ENCODE data around the gene ZDHHC5. TPM values are rescaled to one million over a fixed set of nuclear protein-coding genes. Genes with fewer than 3 reads are reported as not detected.

Gene ZDHHC5
- total and polyA plus RNA-seq, 2 donors (not counting 1 experiment from before 2014, with no cell fraction given): 31.5 to 53.8 TPM

GRCh38 chr11:57641011-57641807 is 26.7 kb upstream of the ZDHHC5 start:
- WGBS (ENCODE audit: insufficient coverage): 56% methylated on average over 5 of the region's 7 CpGs
- Histone ChIP-seq H3K9me3 (ENCODE audit: control extremely low read depth in 1 of 3, control insufficient read depth in 2 of 3, insufficient read depth in 1 of 3, low read length in 2 of 3) (peaks cover 0 to 6% (median 0%) of the 10 kb centered on the region in 3 donors), H2AFZ (ENCODE audit: insufficient read depth, low read depth, low read length, poor library complexity, severe bottlenecking) (no peak overlapping the region), H4K20me1 (ENCODE audit: control insufficient read depth, insufficient read depth, low read length, poor library complexity, severe bottlenecking) (no peaks in the 10 kb centered on the region), H3K27me3 (replicated peaks in 1 of 4; ENCODE audit: control extremely low read depth in 1 of 4, control insufficient read depth in 3 of 4, insufficient read depth in 4 of 4, low read length in 3 of 4) (peaks cover 0 to 58% (median 23%) of the 10 kb centered on the region in 4 experiments), H3K4me2 (replicated peaks; ENCODE audit: low read depth, low read length, poor library complexity, severe bottlenecking) (no peak overlapping the region), H3K4me3 (ENCODE audit: control extremely low read depth in 1 of 5, extremely low read depth in 1 of 5, insufficient read depth in 1 of 5, low read depth in 2 of 5, low read length in 4 of 5) (no peak overlapping the region), H3K36me3 (replicated peaks in 1 of 2; ENCODE audit: control extremely low read depth in 1 of 2, control insufficient read depth in 1 of 2, extremely low read depth in 1 of 2, insufficient read depth in 2 of 2, low read length in 1 of 2) (no peaks in the 10 kb centered on the region), H3K27ac (ENCODE audit: low read length in 2 of 2) (no peak overlapping the region), H3K79me2 (ENCODE audit: control insufficient read depth, insufficient read depth, low read length) (no peaks in the 10 kb centered on the region), H3K9ac (ENCODE audit: low read length) (no peak overlapping the region), H3K4me1 (ENCODE audit: control insufficient read depth in 2 of 2, insufficient read depth in 2 of 2, low read length in 2 of 2) (peaks cover 27 to 34% of the 10 kb centered on the region in 2 donors)
- peak; percentile 57 for DNase-seq
- ATAC-seq (ENCODE audit: low read depth): no peak
- peaks cover 25% of the 10 kb centered on the region for H3K4me1 Mint-ChIP-seq
- ChIA-PET POLR2A (interaction anchor here (1.0 kb wide), 1 partner anchor 295 kb away, joined by 3 read pairs; no protein-coding TSS in a partner anchor), CTCF (interaction anchor here (0.7 to 8.3 kb wide), 29 partner anchors 9 to 883 kb away, joined by 3 to 106 read pairs (median 5); partner anchors contain the start of genes RTN4RL2, UBE2L6 and ZDHHC5)
- H3K27me3 Mint-ChIP-seq: peaks cover 56% of the 10 kb centered on the region
- H3K27ac Mint-ChIP-seq: no peak overlapping the region
- TF ChIP-seq, protein P1, sequence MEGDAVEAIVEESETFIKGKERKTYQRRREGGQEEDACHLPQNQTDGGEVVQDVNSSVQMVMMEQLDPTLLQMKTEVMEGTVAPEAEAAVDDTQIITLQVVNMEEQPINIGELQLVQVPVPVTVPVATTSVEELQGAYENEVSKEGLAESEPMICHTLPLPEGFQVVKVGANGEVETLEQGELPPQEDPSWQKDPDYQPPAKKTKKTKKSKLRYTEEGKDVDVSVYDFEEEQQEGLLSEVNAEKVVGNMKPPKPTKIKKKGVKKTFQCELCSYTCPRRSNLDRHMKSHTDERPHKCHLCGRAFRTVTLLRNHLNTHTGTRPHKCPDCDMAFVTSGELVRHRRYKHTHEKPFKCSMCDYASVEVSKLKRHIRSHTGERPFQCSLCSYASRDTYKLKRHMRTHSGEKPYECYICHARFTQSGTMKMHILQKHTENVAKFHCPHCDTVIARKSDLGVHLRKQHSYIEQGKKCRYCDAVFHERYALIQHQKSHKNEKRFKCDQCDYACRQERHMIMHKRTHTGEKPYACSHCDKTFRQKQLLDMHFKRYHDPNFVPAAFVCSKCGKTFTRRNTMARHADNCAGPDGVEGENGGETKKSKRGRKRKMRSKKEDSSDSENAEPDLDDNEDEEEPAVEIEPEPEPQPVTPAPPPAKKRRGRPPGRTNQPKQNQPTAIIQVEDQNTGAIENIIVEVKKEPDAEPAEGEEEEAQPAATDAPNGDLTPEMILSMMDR (IDR thresholded peaks at IDR 0.05): peak; percentile 49
- no peak for TF ChIP-seq EZH2 (IDR thresholded peaks at IDR 0.05; ENCODE audit: borderline replicate concordance, insufficient read depth, low read depth, low read length, poor library complexity, severe bottlenecking)
- intact Hi-C loops (cut with micrococcal nuclease): loop anchor here (1.0 to 5.0 kb wide), 3 partner anchors 109 to 296 kb away; partner anchors contain the start of gene TIMM10
- H3K4me3 Mint-ChIP-seq: no peak overlapping the region
- H3K9me3 Mint-ChIP-seq (ENCODE audit: insufficient read depth): no peaks in the 10 kb centered on the region

DNA sequence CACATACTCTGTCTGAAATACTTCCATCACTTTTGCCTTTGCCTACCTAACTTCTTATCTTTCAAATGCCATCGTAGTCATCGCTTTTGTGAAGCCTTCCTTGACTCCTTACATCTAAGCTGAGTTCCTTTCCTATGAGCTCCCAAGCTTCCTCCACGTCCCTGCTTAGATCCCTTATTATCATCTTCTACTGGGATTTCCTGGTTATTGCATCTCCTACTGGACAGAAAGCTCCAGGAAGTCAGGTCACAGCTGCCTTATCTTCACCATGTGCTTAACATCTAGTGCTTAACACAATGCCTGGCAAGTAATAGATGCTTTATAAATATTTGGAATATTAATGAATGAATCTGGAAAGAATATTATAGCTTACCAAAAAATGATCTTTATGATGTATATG is 24.1 kb upstream of the ZDHHC5 start:
- no peaks in the 10 kb centered on the region for H3K79me2 ChIP-seq (ENCODE audit: control insufficient read depth, insufficient read depth, low read length)
- intact Hi-C loops (cut with micrococcal nuclease): loop anchor here (1.0 to 5.0 kb wide), 3 partner anchors 76 to 151 kb away; partner anchors contain the start of gene TIMM10
- ChIA-PET POLR2A (no interaction called here), CTCF (interaction anchor here (0.7 to 8.3 kb wide), 23 partner anchors 10 to 300 kb away, joined by 3 to 106 read pairs (median 6); partner anchors contain the start of genes SLC43A1, TIMM10 and UBE2L6)
- H4K20me1 ChIP-seq (ENCODE audit: control insufficient read depth, insufficient read depth, low read length, poor library complexity, severe bottlenecking): no peaks in the 10 kb centered on the region
- Mint-ChIP-seq H3K27me3 (peaks cover 60% of the 10 kb centered on the region), H3K4me3 (no peak overlapping the region), H3K27ac (no peak overlapping the region), H3K4me1 (peaks cover 34% of the 10 kb centered on the region), H3K9me3 (ENCODE audit: insufficient read depth) (no peaks in the 10 kb centered on the region)
- H3K9me3 ChIP-seq (ENCODE audit: control extremely low read depth in 1 of 3, control insufficient read depth in 2 of 3, insufficient read depth in 1 of 3, low read length in 2 of 3): peaks cover 0 to 11% (median 0%) of the 10 kb centered on the region in 3 donors
- H2AFZ ChIP-seq (ENCODE audit: insufficient read depth, low read depth, low read length, poor library complexity, severe bottlenecking): no peak overlapping the region
- H3K9ac ChIP-seq (ENCODE audit: low read length): no peak overlapping the region
- H3K27ac ChIP-seq (ENCODE audit: low read length in 2 of 2): no peak overlapping the region
- peaks cover 0 to 59% (median 38%) of the 10 kb centered on the region in 4 experiments for H3K27me3 ChIP-seq (replicated peaks in 1 of 4; ENCODE audit: control extremely low read depth in 1 of 4, control insufficient read depth in 3 of 4, insufficient read depth in 4 of 4, low read length in 3 of 4)
- no peaks in the 10 kb centered on the region for H3K36me3 ChIP-seq (replicated peaks in 1 of 2; ENCODE audit: control extremely low read depth in 1 of 2, control insufficient read depth in 1 of 2, extremely low read depth in 1 of 2, insufficient read depth in 2 of 2, low read length in 1 of 2)
- TF ChIP-seq, protein P1 (IDR thresholded peaks at IDR 0.05): no peak
- TF ChIP-seq EZH2 (IDR thresholded peaks at IDR 0.05; ENCODE audit: borderline replicate concordance, insufficient read depth, low read depth, low read length, poor library complexity, severe bottlenecking): no peak
- no peak overlapping the region for H3K4me2 ChIP-seq (replicated peaks; ENCODE audit: low read depth, low read length, poor library complexity, severe bottlenecking)
- WGBS (ENCODE audit: insufficient coverage): 95% methylated on average over 3 of the region's 3 CpGs
- DNase-seq (no peak), ATAC-seq (ENCODE audit: low read depth) (no peak)
- H3K4me3 ChIP-seq (ENCODE audit: control extremely low read depth in 1 of 5, extremely low read depth in 1 of 5, insufficient read depth in 1 of 5, low read depth in 2 of 5, low read length in 4 of 5): no peak overlapping the region
- H3K4me1 ChIP-seq (ENCODE audit: control insufficient read depth in 2 of 2, insufficient read depth in 2 of 2, low read length in 2 of 2): peaks cover 40 to 45% of the 10 kb centered on the region in 2 donors
